Urothelium cell line (cell line): Measurements from ENCODE around the gene IL6R.
"Not testable (repeated sequence)": the region's sequence is repeated elsewhere in the genome, so short reads cannot be mapped to it uniquely, and the experiment has no call there.

ENCODE experiments used
- DNase-seq: peaks from one replicate; pipeline ENCODE4 v3.0.0; 2011; ENCODE audit warnings: low spot score, mixed read lengths
- FAIRE-seq: peaks from 2 replicates; lab custom pipeline; 2011; peaks lifted over from hg19 to GRCh38; lab: Jason Lieb, UNC

Gene IL6R

GRCh38 chr1:154404984-154405746 lies at the start of gene IL6R:
Gene IL6R (plus strand): TSS chr1:154405343. CDS start chr1:154405630, 287 bp downstream.
- peak; percentile 5 for FAIRE-seq
- peak; percentile 77 for DNase-seq

- DNase-seq = no peak
- no peak for FAIRE-seq
Measured at GRCh38 chr1:154358519-154358918, 46.6 kb upstream of the IL6R start.

- no peak for FAIRE-seq
- no peak for DNase-seq
Measured at GRCh38 chr1:154360288-154360687, 44.9 kb upstream of the IL6R start.

- not testable (repeated sequence) for FAIRE-seq, DNase-seq
Measured at GRCh38 chr1:154360881-154361280, 44.3 kb upstream of the IL6R start.

GRCh38 chr1:154361357-154361756 lies 43.8 kb upstream of the IL6R start:
- no peak for DNase-seq
- no peak for FAIRE-seq

- FAIRE-seq = no peak
- no peak for DNase-seq
Measured at GRCh38 chr1:154371436-154371835, 33.7 kb upstream of the IL6R start.

- FAIRE-seq, DNase-seq: not testable (repeated sequence)
Measured at GRCh38 chr1:154373777-154374357, 31.3 kb upstream of the IL6R start.

GRCh38 chr1:154379301-154379700 lies 25.8 kb upstream of the IL6R start:
- DNase-seq = no peak
- FAIRE-seq = no peak

- DNase-seq (no peak), FAIRE-seq (no peak)
Measured at GRCh38 chr1:154384650-154385489, 20.3 kb upstream of the IL6R start.

GRCh38 chr1:154386643-154387352 lies 18.3 kb upstream of the IL6R start:
- FAIRE-seq (no peak), DNase-seq (no peak)

- FAIRE-seq (no peak), DNase-seq (no peak)
Measured at GRCh38 chr1:154391086-154391770, 13.9 kb upstream of the IL6R start.

- DNase-seq (no peak), FAIRE-seq (no peak)
Measured at GRCh38 chr1:154398141-154398540, 7.0 kb upstream of the IL6R start.

- DNase-seq (no peak), FAIRE-seq (no peak)
Measured at GRCh38 chr1:154398678-154399077, 6.5 kb upstream of the IL6R start.

- FAIRE-seq = no peak
- no peak for DNase-seq
Measured at GRCh38 chr1:154400381-154400801, 4.8 kb upstream of the IL6R start.

- FAIRE-seq (no peak), DNase-seq (no peak)
Measured at GRCh38 chr1:154402409-154402921, 2.7 kb upstream of the IL6R start.

GRCh38 chr1:154403261-154403943 lies 1.7 kb upstream of the IL6R start:
- DNase-seq = no peak
- FAIRE-seq = no peak

GRCh38 chr1:154403983-154404382 lies 1.2 kb upstream of the IL6R start:
- FAIRE-seq = no peak
- DNase-seq = no peak

GRCh38 chr1:154404511-154404931 lies 622 bp upstream of the IL6R start:
- FAIRE-seq (no peak), DNase-seq (no peak)

- FAIRE-seq (no peak), DNase-seq (peak; percentile 52)
Measured at GRCh38 chr1:154405747-154406571, 816 bp downstream of the IL6R start.
